OCI-LY7 (cell line): ENCODE data around the gene ATP9B. TPM values are rescaled to one million over a fixed set of nuclear protein-coding genes. Genes with fewer than 3 reads are reported as not detected.

Experiments used
- BruUV-seq: library from RNA; stranded (reverse); fragments of 400-500 nt; replicated peaks from 2 replicates; lab custom pipeline; 2021; lab: Mats Ljungman, UMichigan
- CTCF ChIA-PET: fragments of 300-600 bp; sonication (Branson Sonifier 250); formaldehyde crosslinking; loops from one replicate; lab custom pipeline; 2022; ENCODE audit warnings: antibody characterized with exemption; ENCODE audit not compliant: unreplicated experiment; lab: Charles Lee
- POLR2A ChIA-PET: fragments of 300-600 bp; sonication (Branson Sonifier 250); formaldehyde crosslinking; loops from one replicate; lab custom pipeline; 2022; ENCODE audit warnings: antibody characterized with exemption; lab: Charles Lee
- DNase-seq: peaks from one replicate; pipeline ENCODE4 v3.0.0-alpha.2; 2015; ENCODE audit warnings: low spot score
- H2AFZ ChIP-seq: fragments of 200-600 bp; sonication (generic), shearing (Covaris generic); 2 replicates; pipeline ENCODE4 v1.6.1; 2014; ENCODE audit warnings: mild to moderate bottlenecking, antibody characterized with exemption, low read length, moderate library complexity
- H3K27ac ChIP-seq: fragments of 200-600 bp; sonication (generic); 2 replicates; pipeline ENCODE4 v1.5.1; 2014; ENCODE audit warnings: mixed run types, low read depth, mild to moderate bottlenecking, moderate library complexity, low read length, inconsistent platforms; ENCODE audit not compliant: poor library complexity, severe bottlenecking
- H3K36me3 ChIP-seq: fragments of 200-600 bp; sonication (generic); 2 replicates; pipeline ENCODE4 v1.6.1; 2014; ENCODE audit warnings: mild to moderate bottlenecking, antibody characterized with exemption, low read length, moderate library complexity, mixed read lengths; ENCODE audit not compliant: insufficient read depth
- H3K4me1 ChIP-seq: fragments of 200-600 bp; sonication (generic); 2 replicates; pipeline ENCODE4 v1.5.1; 2014; ENCODE audit warnings: mild to moderate bottlenecking, low read length; ENCODE audit not compliant: insufficient read depth, poor library complexity, severe bottlenecking
- H3K4me2 ChIP-seq: fragments of 200-600 bp; sonication (generic); 2 replicates; pipeline ENCODE4 v1.6.1; 2014; ENCODE audit warnings: mild to moderate bottlenecking, low read length
- H3K4me3 ChIP-seq: fragments of 200-600 bp; sonication (generic); 2 replicates; pipeline ENCODE4 v1.5.1; 2014; ENCODE audit warnings: mild to moderate bottlenecking, low read depth, low read length; ENCODE audit not compliant: poor library complexity, severe bottlenecking
- H3K79me2 ChIP-seq: fragments of 200-600 bp; sonication (generic); 2 replicates; pipeline ENCODE4 v1.6.1; 2016; ENCODE audit warnings: low read depth, mild to moderate bottlenecking, low read length, moderate library complexity, mixed read lengths; ENCODE audit not compliant: insufficient read depth
- H3K9me2 ChIP-seq: fragments of 200-600 bp; sonication (generic); 2 replicates; pipeline ENCODE4 v1.6.1; 2016; ENCODE audit warnings: mild to moderate bottlenecking, low read length, mixed read lengths; ENCODE audit not compliant: insufficient read depth
- H3K9me3 ChIP-seq: fragments of 200-600 bp; sonication (generic); 2 replicates; pipeline ENCODE4 v1.6.1; 2014; ENCODE audit warnings: mild to moderate bottlenecking, mixed run types, low read length, mixed read lengths
- H4K20me1 ChIP-seq: fragments of 200-600 bp; sonication (generic); 2 replicates; pipeline ENCODE4 v1.6.1; 2014; ENCODE audit warnings: mild to moderate bottlenecking, antibody characterized with exemption, low read length, moderate library complexity, mixed read lengths; ENCODE audit not compliant: insufficient read depth
- EZH2phosphoT487 ChIP-seq: fragments of 200-600 bp; sonication (generic); IDR thresholded peaks from 2 replicates; pipeline ENCODE4 v1.6.1; 2018; ENCODE audit warnings: low read depth, borderline replicate concordance, mild to moderate bottlenecking, mixed run types, antibody characterized with exemption, low read length, moderate library complexity, mixed read lengths
- intact Hi-C: fragments of 100-400 bp; cut with micrococcal nuclease; formaldehyde crosslinking; loops from one replicate; pipeline ENCODE4 v1.10.0; 2022; ENCODE audit not compliant: unreplicated experiment
- total RNA-seq, 2 experiments: library from RNA; depleted of rRNA in 1 of 2; stranded (reverse); fragments of >200 nt in 1 of 2; shearing (Covaris generic) in 1 of 2; gene quantifications; 2 replicates each; pipeline ENCODE4 v1.2.3, GENCODE V29; 2014 to 2022
- TF ChIP-seq, protein P1 (sequence below): fragments of 200-600 bp; sonication (generic); conservative IDR thresholded peaks from 2 replicates; pipeline ENCODE4 v1.5.1; 2014; ENCODE audit warnings: mild to moderate bottlenecking, antibody characterized with exemption, low read length, moderate library complexity, mixed read lengths

Gene ATP9B
- total RNA-seq, 2 experiments from 2014 or later = 27.1 to 36.4 TPM

DNA sequence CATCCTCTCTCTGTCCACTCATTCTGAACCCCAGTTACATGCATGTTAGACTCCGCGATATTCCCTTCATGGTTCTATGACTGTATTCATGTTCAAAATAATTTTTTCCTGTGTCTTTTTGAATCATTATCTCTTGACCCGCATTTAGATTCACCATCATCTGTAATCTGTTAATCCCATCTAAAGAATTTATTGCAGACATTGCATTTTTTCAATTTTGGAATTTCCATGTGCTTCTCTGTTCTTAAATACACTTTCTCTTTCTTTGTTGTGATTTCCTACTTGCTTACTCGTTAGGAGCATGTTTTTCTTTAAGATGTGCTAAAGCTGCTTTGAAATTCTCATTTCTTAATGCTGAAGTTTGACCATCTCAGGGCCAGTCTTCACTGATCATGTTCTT, 122.2 kb downstream of the ATP9B start:
- no TSS peak for BruUV-seq
- H4K20me1 ChIP-seq = no peaks in the 10 kb centered on the region
- no peak overlapping the region for H3K4me2 ChIP-seq
- TF ChIP-seq, protein P1, sequence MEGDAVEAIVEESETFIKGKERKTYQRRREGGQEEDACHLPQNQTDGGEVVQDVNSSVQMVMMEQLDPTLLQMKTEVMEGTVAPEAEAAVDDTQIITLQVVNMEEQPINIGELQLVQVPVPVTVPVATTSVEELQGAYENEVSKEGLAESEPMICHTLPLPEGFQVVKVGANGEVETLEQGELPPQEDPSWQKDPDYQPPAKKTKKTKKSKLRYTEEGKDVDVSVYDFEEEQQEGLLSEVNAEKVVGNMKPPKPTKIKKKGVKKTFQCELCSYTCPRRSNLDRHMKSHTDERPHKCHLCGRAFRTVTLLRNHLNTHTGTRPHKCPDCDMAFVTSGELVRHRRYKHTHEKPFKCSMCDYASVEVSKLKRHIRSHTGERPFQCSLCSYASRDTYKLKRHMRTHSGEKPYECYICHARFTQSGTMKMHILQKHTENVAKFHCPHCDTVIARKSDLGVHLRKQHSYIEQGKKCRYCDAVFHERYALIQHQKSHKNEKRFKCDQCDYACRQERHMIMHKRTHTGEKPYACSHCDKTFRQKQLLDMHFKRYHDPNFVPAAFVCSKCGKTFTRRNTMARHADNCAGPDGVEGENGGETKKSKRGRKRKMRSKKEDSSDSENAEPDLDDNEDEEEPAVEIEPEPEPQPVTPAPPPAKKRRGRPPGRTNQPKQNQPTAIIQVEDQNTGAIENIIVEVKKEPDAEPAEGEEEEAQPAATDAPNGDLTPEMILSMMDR = no peak
- no peak for TF ChIP-seq EZH2phosphoT487
- peaks cover 76% of the 10 kb centered on the region for H3K4me1 ChIP-seq
- H3K79me2 ChIP-seq = peaks cover 10% of the 10 kb centered on the region; the same call in 1 of the 2 replicates
- H2AFZ ChIP-seq = no peak overlapping the region
- ChIA-PET CTCF (no interaction called here), POLR2A (interaction anchor here (2.0 kb wide), 1 partner anchor 50 kb away, joined by 5 read pairs; no protein-coding TSS in a partner anchor)
- intact Hi-C loops = loop anchor here (5.0 kb wide), 1 partner anchor 331 kb away; no protein-coding TSS in a partner anchor
- peaks cover 15% of the 10 kb centered on the region; the same call in 1 of the 2 replicates for H3K9me3 ChIP-seq
- peak overlapping the region; percentile 93 for H3K27ac ChIP-seq
- peaks cover 30% of the 10 kb centered on the region for H3K36me3 ChIP-seq
- no peaks in the 10 kb centered on the region for H3K9me2 ChIP-seq
- DNase-seq = no peak
- H3K4me3 ChIP-seq = no peak overlapping the region

DNA sequence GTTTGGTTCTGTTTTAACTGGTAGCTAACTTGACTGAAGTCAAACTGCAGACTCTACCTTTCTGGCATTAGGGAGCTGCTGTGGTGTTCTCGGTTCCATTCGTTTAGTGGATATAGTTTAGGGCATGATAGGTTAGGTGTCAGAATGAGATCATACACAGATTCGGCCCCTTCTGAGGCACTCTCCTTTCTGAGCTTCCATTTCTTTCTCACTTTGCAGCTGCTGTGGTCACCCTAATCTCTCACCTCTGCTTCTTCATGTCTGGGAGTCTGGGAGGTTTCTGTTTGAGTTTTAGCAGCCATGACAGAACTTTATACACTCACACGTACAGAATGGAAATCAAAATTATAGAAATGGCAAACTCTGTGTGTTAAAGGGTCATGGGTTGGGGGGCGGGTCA, 122.8 kb downstream of the ATP9B start:
- ChIA-PET POLR2A (interaction anchor here (2.0 kb wide), 1 partner anchor 49 kb away, joined by 5 read pairs; no protein-coding TSS in a partner anchor), CTCF (no interaction called here)
- Histone ChIP-seq H3K36me3 (peaks cover 30% of the 10 kb centered on the region), H4K20me1 (no peaks in the 10 kb centered on the region), H2AFZ (no peak overlapping the region), H3K9me3 (peaks cover 15% of the 10 kb centered on the region; the same call in 1 of the 2 replicates), H3K4me1 (peaks cover 76% of the 10 kb centered on the region), H3K27ac (peak overlapping the region; percentile 93), H3K79me2 (peaks cover 10% of the 10 kb centered on the region; the same call in 1 of the 2 replicates), H3K4me3 (no peak overlapping the region), H3K9me2 (no peaks in the 10 kb centered on the region), H3K4me2 (no peak overlapping the region)
- intact Hi-C loops = loop anchor here (5.0 kb wide), 1 partner anchor 330 kb away; no protein-coding TSS in a partner anchor
- DNase-seq = no peak
- BruUV-seq = no TSS peak
- no peak for TF ChIP-seq EZH2phosphoT487
- TF ChIP-seq, protein P1 = no peak

DNA sequence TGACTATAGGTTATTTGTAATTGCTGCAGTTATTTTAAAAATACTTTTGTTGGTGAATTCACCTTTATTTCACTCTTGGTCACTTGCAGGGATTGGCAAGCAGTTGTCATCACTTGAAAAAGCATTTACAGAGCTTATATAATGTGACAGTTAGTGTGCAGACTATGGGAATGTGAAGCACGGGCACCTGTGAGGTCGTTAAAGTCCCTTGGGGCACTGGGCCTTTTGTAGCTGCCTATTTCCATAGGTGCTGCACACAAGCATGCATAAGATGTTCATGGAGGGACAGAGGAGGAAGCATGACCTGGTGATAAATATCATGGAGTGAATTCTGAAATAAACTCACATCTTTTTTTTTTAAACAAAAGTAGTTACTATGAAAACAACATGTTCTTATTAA, 124.6 kb downstream of the ATP9B start:
- Histone ChIP-seq H3K4me2 (peak overlapping the region; percentile 77), H4K20me1 (no peaks in the 10 kb centered on the region), H3K9me3 (peaks cover 15% of the 10 kb centered on the region; the same call in 1 of the 2 replicates), H3K27ac (peak overlapping the region; percentile 93), H3K4me1 (peaks cover 78% of the 10 kb centered on the region), H3K9me2 (no peaks in the 10 kb centered on the region), H3K4me3 (peak overlapping the region; percentile 28), H3K79me2 (peaks cover 10% of the 10 kb centered on the region; the same call in 1 of the 2 replicates), H3K36me3 (peaks cover 38% of the 10 kb centered on the region), H2AFZ (no peak overlapping the region; the same call in 1 of the 2 replicates)
- BruUV-seq = no TSS peak
- peak; percentile 89 for DNase-seq
- ChIA-PET CTCF (interaction anchor here (1.3 kb wide), 1 partner anchor 27 kb away, joined by 3 read pairs; no protein-coding TSS in a partner anchor), POLR2A (interaction anchor here (0.7 to 2.2 kb wide), 2 partner anchors 12 to 29 kb away, joined by 3 to 4 read pairs; no protein-coding TSS in a partner anchor)
- intact Hi-C loops = loop anchor here (5.0 kb wide), 1 partner anchor 328 kb away; no protein-coding TSS in a partner anchor
- TF ChIP-seq, protein P1 = no peak
- no peak for TF ChIP-seq EZH2phosphoT487
